ENCODE results near the gene PCDHB9.
A peak's percentile ranks its signal among the peaks of the same experiment; 100 is the strongest.

DNA sequence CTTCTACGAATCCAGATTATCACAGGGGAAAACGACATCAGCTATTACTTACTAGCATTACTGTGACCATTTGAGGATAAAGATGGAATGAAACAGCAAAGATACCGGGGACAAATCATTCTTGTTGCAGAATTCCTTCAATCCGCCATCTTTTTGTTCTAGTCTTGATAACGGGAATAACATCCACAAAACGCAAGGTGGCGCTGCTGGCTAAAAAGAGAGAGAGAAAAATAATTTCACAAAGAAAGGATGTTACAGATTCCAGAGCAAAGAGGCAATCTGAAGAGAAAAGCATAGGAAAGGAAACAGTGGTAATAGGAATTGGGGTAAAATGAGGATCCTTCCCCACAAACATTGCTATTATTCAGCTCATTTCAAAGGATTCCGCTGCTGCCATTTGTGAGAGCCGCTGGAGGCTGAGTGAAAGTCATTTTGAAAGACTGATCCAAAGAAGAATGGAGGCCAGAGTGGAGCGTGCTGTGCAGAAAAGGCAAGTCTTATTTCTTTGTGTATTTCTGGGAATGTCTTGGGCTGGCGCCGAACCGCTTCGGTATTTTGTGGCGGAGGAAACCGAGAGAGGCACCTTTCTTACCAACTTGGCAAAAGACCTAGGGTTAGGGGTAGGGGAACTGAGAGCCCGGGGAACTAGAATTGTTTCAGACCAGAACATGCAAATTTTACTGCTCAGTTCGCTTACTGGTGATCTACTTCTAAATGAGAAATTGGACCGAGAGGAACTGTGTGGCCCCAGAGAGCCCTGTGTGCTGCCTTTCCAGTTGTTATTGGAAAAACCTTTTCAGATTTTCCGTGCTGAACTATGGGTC, 14.4 kb upstream of the PCDHB9 start, which contains the start of gene PCDHB7:
- TF ChIP-seq, protein P1, sequence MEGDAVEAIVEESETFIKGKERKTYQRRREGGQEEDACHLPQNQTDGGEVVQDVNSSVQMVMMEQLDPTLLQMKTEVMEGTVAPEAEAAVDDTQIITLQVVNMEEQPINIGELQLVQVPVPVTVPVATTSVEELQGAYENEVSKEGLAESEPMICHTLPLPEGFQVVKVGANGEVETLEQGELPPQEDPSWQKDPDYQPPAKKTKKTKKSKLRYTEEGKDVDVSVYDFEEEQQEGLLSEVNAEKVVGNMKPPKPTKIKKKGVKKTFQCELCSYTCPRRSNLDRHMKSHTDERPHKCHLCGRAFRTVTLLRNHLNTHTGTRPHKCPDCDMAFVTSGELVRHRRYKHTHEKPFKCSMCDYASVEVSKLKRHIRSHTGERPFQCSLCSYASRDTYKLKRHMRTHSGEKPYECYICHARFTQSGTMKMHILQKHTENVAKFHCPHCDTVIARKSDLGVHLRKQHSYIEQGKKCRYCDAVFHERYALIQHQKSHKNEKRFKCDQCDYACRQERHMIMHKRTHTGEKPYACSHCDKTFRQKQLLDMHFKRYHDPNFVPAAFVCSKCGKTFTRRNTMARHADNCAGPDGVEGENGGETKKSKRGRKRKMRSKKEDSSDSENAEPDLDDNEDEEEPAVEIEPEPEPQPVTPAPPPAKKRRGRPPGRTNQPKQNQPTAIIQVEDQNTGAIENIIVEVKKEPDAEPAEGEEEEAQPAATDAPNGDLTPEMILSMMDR (IDR thresholded peaks at IDR 0.05), result peak in 2 of 6 experiments; percentile 12 to 17
- TF ChIP-seq POLR2A (IDR thresholded peaks at IDR 0.05), result no peak

Data from Peyer's patch (tissue), 4 donors.